CD8-positive, alpha-beta memory T cell (primary cell): ENCODE data around the gene CACNA1C. TPM values are rescaled to one million over a fixed set of nuclear protein-coding genes. Genes with fewer than 3 reads are reported as not detected.

Experiments used
- CTCF ChIA-PET: fragments of 350-600 bp; sonication (Branson Sonifier 250); formaldehyde crosslinking; loops from one replicate; lab custom pipeline; 2021; ENCODE audit warnings: antibody characterized with exemption; lab: Charles Lee
- POLR2A ChIA-PET: fragments of 350-600 bp; sonication (Branson Sonifier 250); formaldehyde crosslinking; loops from one replicate; lab custom pipeline; 2021; ENCODE audit warnings: antibody characterized with exemption; lab: Charles Lee
- DNase-seq, 5 donors: peaks; one replicate each; pipeline versions ENCODE4 v3.0.0 to v3.0.0-alpha.2; 2020 to 2022; ENCODE audit warnings: mixed read lengths in 1 of 5
- H3K27ac ChIP-seq: one replicate; pipeline ENCODE4 v1.7.0; 2013; ENCODE audit warnings: low read depth, mild to moderate bottlenecking, low read length, moderate library complexity
- H3K27me3 ChIP-seq: 2 replicates; pipeline ENCODE4 v1.7.0; 2013; ENCODE audit warnings: low read length, mild to moderate bottlenecking; ENCODE audit not compliant: insufficient read depth, poor library complexity, severe bottlenecking
- H3K36me3 ChIP-seq: 2 replicates; pipeline ENCODE4 v1.7.0; 2013; ENCODE audit warnings: mild to moderate bottlenecking, low read length, moderate library complexity; ENCODE audit not compliant: insufficient read depth
- H3K4me1 ChIP-seq: 2 replicates; pipeline ENCODE4 v1.7.0; 2013; ENCODE audit warnings: mild to moderate bottlenecking, low read length, moderate library complexity; ENCODE audit not compliant: insufficient read depth
- H3K4me3 ChIP-seq: 2 replicates; pipeline ENCODE4 v1.7.0; 2013; ENCODE audit warnings: mild to moderate bottlenecking, low read length
- H3K9me3 ChIP-seq: 2 replicates; pipeline ENCODE4 v1.7.0; 2013; ENCODE audit warnings: mild to moderate bottlenecking, low read length
- H3K27ac Mint-ChIP-seq, 8 donors: one replicate each; pipeline ENCODE4 v1.8.0; 2020 to 2021; ENCODE audit warnings: mixed read lengths in 8 of 8, mild to moderate bottlenecking in 6 of 8, inconsistent platforms in 3 of 8, moderate library complexity in 3 of 8
- H3K27me3 Mint-ChIP-seq, 2 donors: one replicate each; pipeline ENCODE4 v1.8.0; 2020 to 2021; ENCODE audit warnings: mixed read lengths in 2 of 2, mild to moderate bottlenecking in 1 of 2, moderate library complexity in 1 of 2
- H3K36me3 Mint-ChIP-seq, 3 donors: one replicate each; pipeline ENCODE4 v1.8.0; 2020 to 2021; ENCODE audit warnings: mixed read lengths in 3 of 3, inconsistent platforms in 1 of 3, mild to moderate bottlenecking in 1 of 3
- H3K4me1 Mint-ChIP-seq, 3 donors: one replicate each; pipeline ENCODE4 v1.8.0; 2020 to 2021; ENCODE audit warnings: mixed read lengths in 3 of 3, inconsistent platforms in 1 of 3, mild to moderate bottlenecking in 1 of 3
- H3K4me3 Mint-ChIP-seq, 7 donors: one replicate each; pipeline ENCODE4 v1.8.0; 2020 to 2021; ENCODE audit warnings: mixed read lengths in 7 of 7, mild to moderate bottlenecking in 6 of 7, moderate library complexity in 4 of 7, inconsistent platforms in 2 of 7
- H3K9me3 Mint-ChIP-seq, 5 donors: one replicate each; pipeline ENCODE4 v1.8.0; 2020 to 2022; ENCODE audit warnings: mixed read lengths in 5 of 5, mild to moderate bottlenecking in 3 of 5, moderate library complexity in 2 of 5, inconsistent platforms in 1 of 5
- polyA plus RNA-seq: library from polyadenylated mRNA; unstranded; fragments of 300-500 nt; fragmentation: Illumina TruSeq; gene quantifications from one replicate; pipeline ENCODE4 v1.2.3, GENCODE V29; 2021
- total RNA-seq, 2 experiments: library from RNA; stranded (reverse); gene quantifications; one replicate each; pipeline ENCODE4 v1.2.3, GENCODE V29; 2021

CACNA1C gene
- total and polyA plus RNA-seq, 3 experiments from 2014 or later, result 0.04 to 0.10 (median 0.04) TPM

- no peaks in the 10 kb centered on the region for H3K27me3 ChIP-seq
- no peaks in the 10 kb centered on the region for H3K9me3 Mint-ChIP-seq
- H3K4me1 ChIP-seq, result no peaks in the 10 kb centered on the region
- no peak for DNase-seq
- H3K9me3 ChIP-seq, result no peaks in the 10 kb centered on the region
- no peaks in the 10 kb centered on the region for H3K36me3 ChIP-seq
- CTCF ChIA-PET, result interaction anchor here (1.1 kb wide), 1 partner anchor 217 kb away, joined by 3 read pairs; no protein-coding TSS in a partner anchor
- POLR2A ChIA-PET, result no interaction called here
- peaks cover 0 to 6% (median 0%) of the 10 kb centered on the region in 3 donors for H3K4me1 Mint-ChIP-seq
- no peak overlapping the region for H3K4me3 Mint-ChIP-seq
- no peaks in the 10 kb centered on the region for H3K36me3 Mint-ChIP-seq
- no peak overlapping the region for H3K27ac Mint-ChIP-seq
- H3K4me3 ChIP-seq, result no peak overlapping the region
- H3K27ac ChIP-seq, result no peak overlapping the region
- peaks cover 6 to 20% of the 10 kb centered on the region in 2 donors for H3K27me3 Mint-ChIP-seq
Measured at GRCh38 chr12:2013086-2013485, 39.7 kb upstream of the CACNA1C start.

GRCh38 chr12:2013527-2014223, 39.1 kb upstream of the CACNA1C start:
- ChIA-PET POLR2A (no interaction called here), CTCF (interaction anchor here (1.1 kb wide), 1 partner anchor 218 kb away, joined by 3 read pairs; no protein-coding TSS in a partner anchor)
- H3K36me3 ChIP-seq, result no peaks in the 10 kb centered on the region
- Mint-ChIP-seq H3K27ac (no peak overlapping the region), H3K4me3 (no peak overlapping the region), H3K36me3 (no peaks in the 10 kb centered on the region), H3K27me3 (peaks cover 6 to 24% of the 10 kb centered on the region in 2 donors), H3K4me1 (peaks cover 0 to 6% (median 0%) of the 10 kb centered on the region in 3 donors), H3K9me3 (no peaks in the 10 kb centered on the region)
- no peaks in the 10 kb centered on the region for H3K27me3 ChIP-seq
- H3K4me1 ChIP-seq, result no peaks in the 10 kb centered on the region
- H3K4me3 ChIP-seq, result no peak overlapping the region
- no peaks in the 10 kb centered on the region for H3K9me3 ChIP-seq
- no peak for DNase-seq
- no peak overlapping the region for H3K27ac ChIP-seq

- Mint-ChIP-seq H3K4me1 (peaks cover 0 to 6% (median 0%) of the 10 kb centered on the region in 3 donors), H3K9me3 (no peaks in the 10 kb centered on the region), H3K4me3 (no peak overlapping the region), H3K27me3 (peaks cover 6 to 30% of the 10 kb centered on the region in 2 donors), H3K27ac (no peak overlapping the region), H3K36me3 (no peaks in the 10 kb centered on the region)
- POLR2A ChIA-PET, result no interaction called here
- Histone ChIP-seq H3K27ac (no peak overlapping the region), H3K9me3 (no peaks in the 10 kb centered on the region), H3K36me3 (no peaks in the 10 kb centered on the region), H3K27me3 (no peaks in the 10 kb centered on the region), H3K4me3 (no peak overlapping the region), H3K4me1 (no peaks in the 10 kb centered on the region)
- no peak for DNase-seq
- CTCF ChIA-PET, result no interaction called here
Measured at GRCh38 chr12:2014231-2014630, 38.6 kb upstream of the CACNA1C start.

- no peaks in the 10 kb centered on the region for H3K9me3 Mint-ChIP-seq
- no peaks in the 10 kb centered on the region for H3K9me3 ChIP-seq
- no peaks in the 10 kb centered on the region for H3K4me1 ChIP-seq
- DNase-seq, result no peak
- no peak overlapping the region for H3K4me3 Mint-ChIP-seq
- H3K27ac Mint-ChIP-seq, result no peak overlapping the region
- no peaks in the 10 kb centered on the region for H3K36me3 Mint-ChIP-seq
- H3K4me3 ChIP-seq, result no peak overlapping the region
- ChIA-PET POLR2A (no interaction called here), CTCF (interaction anchor here (1.1 kb wide), 1 partner anchor 18 kb away, joined by 4 read pairs; no protein-coding TSS in a partner anchor)
- no peak overlapping the region for H3K27ac ChIP-seq
- no peaks in the 10 kb centered on the region for H3K36me3 ChIP-seq
- no peaks in the 10 kb centered on the region for H3K27me3 ChIP-seq
- H3K27me3 Mint-ChIP-seq, result peaks cover 4 to 37% of the 10 kb centered on the region in 2 donors
- peaks cover 0 to 6% (median 0%) of the 10 kb centered on the region in 3 donors for H3K4me1 Mint-ChIP-seq
Measured at GRCh38 chr12:2016862-2017545, 35.8 kb upstream of the CACNA1C start.

GRCh38 chr12:2017546-2018337, 35.0 kb upstream of the CACNA1C start:
- no peak for DNase-seq
- no peaks in the 10 kb centered on the region for H3K36me3 ChIP-seq
- no peaks in the 10 kb centered on the region for H3K9me3 ChIP-seq
- no peak overlapping the region for H3K4me3 ChIP-seq
- Mint-ChIP-seq H3K4me1 (peaks cover 0 to 6% (median 0%) of the 10 kb centered on the region in 3 donors), H3K27me3 (peaks cover 4 to 39% of the 10 kb centered on the region in 2 donors), H3K27ac (no peak overlapping the region), H3K36me3 (no peaks in the 10 kb centered on the region), H3K9me3 (no peaks in the 10 kb centered on the region), H3K4me3 (no peak overlapping the region)
- ChIA-PET CTCF (interaction anchor here (1.1 to 1.5 kb wide), 3 partner anchors 8 to 17 kb away, joined by 3 to 4 read pairs (median 4); no protein-coding TSS in a partner anchor), POLR2A (no interaction called here)
- no peak overlapping the region for H3K27ac ChIP-seq
- no peaks in the 10 kb centered on the region for H3K27me3 ChIP-seq
- H3K4me1 ChIP-seq, result no peaks in the 10 kb centered on the region

- Histone ChIP-seq H3K9me3 (no peaks in the 10 kb centered on the region), H3K4me1 (no peaks in the 10 kb centered on the region), H3K27me3 (no peaks in the 10 kb centered on the region), H3K27ac (no peak overlapping the region), H3K36me3 (no peaks in the 10 kb centered on the region), H3K4me3 (no peak overlapping the region)
- no peaks in the 10 kb centered on the region for H3K36me3 Mint-ChIP-seq
- peaks cover 0 to 6% (median 0%) of the 10 kb centered on the region in 3 donors for H3K4me1 Mint-ChIP-seq
- H3K27ac Mint-ChIP-seq, result no peak overlapping the region
- H3K4me3 Mint-ChIP-seq, result no peak overlapping the region
- no peaks in the 10 kb centered on the region for H3K9me3 Mint-ChIP-seq
- ChIA-PET CTCF (interaction anchor here (1.1 to 1.5 kb wide), 2 partner anchors 9 to 16 kb away, joined by 3 to 4 read pairs; no protein-coding TSS in a partner anchor), POLR2A (no interaction called here)
- DNase-seq, result no peak
- peaks cover 4 to 43% of the 10 kb centered on the region in 2 donors for H3K27me3 Mint-ChIP-seq
Measured at GRCh38 chr12:2018391-2018790, 34.4 kb upstream of the CACNA1C start.

GRCh38 chr12:2019126-2019525, 33.7 kb upstream of the CACNA1C start:
- no peaks in the 10 kb centered on the region for H3K4me1 ChIP-seq
- H3K27ac Mint-ChIP-seq, result no peak overlapping the region
- ChIA-PET POLR2A (no interaction called here), CTCF (interaction anchor here (1.1 to 1.5 kb wide), 2 partner anchors 9 to 15 kb away, joined by 3 to 4 read pairs; no protein-coding TSS in a partner anchor)
- no peak overlapping the region for H3K27ac ChIP-seq
- H3K27me3 Mint-ChIP-seq, result peaks cover 4 to 43% of the 10 kb centered on the region in 2 donors
- no peaks in the 10 kb centered on the region for H3K27me3 ChIP-seq
- no peaks in the 10 kb centered on the region for H3K36me3 Mint-ChIP-seq
- H3K9me3 Mint-ChIP-seq, result no peaks in the 10 kb centered on the region
- no peak overlapping the region for H3K4me3 Mint-ChIP-seq
- no peak for DNase-seq
- no peak overlapping the region for H3K4me3 ChIP-seq
- no peaks in the 10 kb centered on the region for H3K9me3 ChIP-seq
- H3K4me1 Mint-ChIP-seq, result peaks cover 0 to 6% (median 0%) of the 10 kb centered on the region in 3 donors
- H3K36me3 ChIP-seq, result no peaks in the 10 kb centered on the region
